HepG2 (cell line): ENCODE data around the gene GRM6. TPM values are rescaled to one million over a fixed set of nuclear protein-coding genes. Genes with fewer than 3 reads are reported as not detected.
A peak's percentile ranks its signal among the peaks of the same experiment; 100 is the strongest.

Source experiments
- CREM ChIP-seq, 2 experiments: sonication (generic) in 1 of 2; formaldehyde crosslinking in 1 of 2; IDR thresholded peaks; 2 replicates each; pipeline versions ENCODE4 v1.4.0 to v1.6.1; 2016 to 2020; ENCODE audit warnings: antibody characterized with exemption in 1 of 2, mild to moderate bottlenecking in 1 of 2, missing genetic modification reagents in 1 of 2
- E2F5 ChIP-seq: sonication (generic); formaldehyde crosslinking; conservative IDR thresholded peaks from 2 replicates; pipeline ENCODE4 v1.4.0; 2020; ENCODE audit warnings: missing genetic modification reagents
- GLI4 ChIP-seq: sonication (generic); formaldehyde crosslinking; IDR thresholded peaks from 2 replicates; pipeline ENCODE4 v1.5.1; 2020; ENCODE audit warnings: missing genetic modification reagents, mild to moderate bottlenecking, moderate library complexity, borderline replicate concordance
- GMEB1 ChIP-seq: sonication (generic); formaldehyde crosslinking; IDR thresholded peaks from 2 replicates; pipeline ENCODE4 v1.5.1; 2020; ENCODE audit warnings: missing genetic modification reagents, mild to moderate bottlenecking, borderline replicate concordance
- HMGXB3 ChIP-seq: sonication (generic); formaldehyde crosslinking; IDR thresholded peaks from 2 replicates; pipeline ENCODE4 v1.4.0; 2020; ENCODE audit warnings: missing genetic modification reagents, borderline replicate concordance
- IKZF1 ChIP-seq: fragments of 450-650 bp; IDR thresholded peaks from 2 replicates; pipeline ENCODE4 v1.7.1; 2016
- LBX2 ChIP-seq: sonication (generic); formaldehyde crosslinking; IDR thresholded peaks from 2 replicates; pipeline ENCODE4 v1.5.0; 2020; ENCODE audit warnings: missing genetic modification reagents, mild to moderate bottlenecking, borderline replicate concordance
- MED13 ChIP-seq: sonication (generic); formaldehyde crosslinking; IDR thresholded peaks from 2 replicates; pipeline ENCODE4 v1.5.0; 2020; ENCODE audit warnings: missing genetic modification reagents
- NR2F6 ChIP-seq, 2 experiments: IDR thresholded peaks; 2 replicates each; pipeline ENCODE4 v1.6.1; 2016; ENCODE audit warnings: antibody characterized with exemption in 1 of 2, mild to moderate bottlenecking in 1 of 2
- RAD51 ChIP-seq: fragments of 450-650 bp; IDR thresholded peaks from 2 replicates; pipeline ENCODE4 v1.6.1; 2016; ENCODE audit warnings: borderline replicate concordance
- TCF12 ChIP-seq, 2 experiments: fragments of 450-650 bp in 1 of 2; sonication (generic) in 1 of 2; formaldehyde crosslinking in 1 of 2; IDR thresholded peaks; 2 replicates each; pipeline versions ENCODE4 v1.6.1 to v1.8.0; 2017 to 2022; ENCODE audit warnings: antibody characterized with exemption in 1 of 2, mild to moderate bottlenecking in 1 of 2, missing genetic modification reagents in 1 of 2, moderate library complexity in 1 of 2
- TERF1 ChIP-seq: sonication (generic); formaldehyde crosslinking; IDR thresholded peaks from 2 replicates; pipeline ENCODE4 v1.8.0; 2022; ENCODE audit warnings: mild to moderate bottlenecking, missing genetic modification reagents, moderate library complexity
- ZBTB43 ChIP-seq: sonication (generic); formaldehyde crosslinking; conservative IDR thresholded peaks from 2 replicates; pipeline ENCODE4 v1.4.0; 2020; ENCODE audit warnings: missing genetic modification reagents
- ZBTB7B ChIP-seq: sonication (generic); formaldehyde crosslinking; IDR thresholded peaks from 2 replicates; pipeline ENCODE4 v1.4.0; 2020; ENCODE audit warnings: missing genetic modification reagents
- ZNF264 ChIP-seq: sonication (generic); formaldehyde crosslinking; IDR thresholded peaks from 2 replicates; pipeline ENCODE4 v1.4.0; 2020; ENCODE audit warnings: missing genetic modification reagents
- ZNF460 ChIP-seq: sonication (generic); formaldehyde crosslinking; IDR thresholded peaks from 2 replicates; pipeline ENCODE4 v1.5.1; 2020; ENCODE audit warnings: missing genetic modification reagents, mild to moderate bottlenecking, borderline replicate concordance
- ZNF607 ChIP-seq: sonication (generic); formaldehyde crosslinking; IDR thresholded peaks from 2 replicates; pipeline ENCODE4 v1.5.1; 2020; ENCODE audit warnings: missing genetic modification reagents, mild to moderate bottlenecking, borderline replicate concordance
- ZNF746 ChIP-seq: sonication (generic); formaldehyde crosslinking; IDR thresholded peaks from 2 replicates; pipeline ENCODE4 v1.8.0; 2022; ENCODE audit warnings: mild to moderate bottlenecking, missing genetic modification reagents
- ZNF768 ChIP-seq: sonication (generic); formaldehyde crosslinking; IDR thresholded peaks from 2 replicates; pipeline ENCODE4 v1.4.0; 2020; ENCODE audit warnings: missing genetic modification reagents
- polyA plus RNA-seq, 8 experiments: library from polyadenylated mRNA; depleted of rRNA in 3 of 8; stranded (reverse) in 7 of 8; unstranded in 1 of 8; fragments of >200 nt; fragmentation: Illumina TruSeq in 4 of 8; extraction: Trizol in 4 of 8; gene quantifications; 2 replicates each; pipeline versions ENCODE4 v1.2.1 to v1.2.3, GENCODE V29; 2011 to 2016; ENCODE audit warnings: low read depth in 4 of 8, missing spikeins in 1 of 8, mixed read lengths in 1 of 8; ENCODE audit not compliant: insufficient read depth in 1 of 8
- total RNA-seq, 5 experiments: library from RNA; depleted of rRNA; stranded (reverse); fragments of >200 nt; fragmentation: Illumina TruSeq; extraction: Trizol; gene quantifications; 2 replicates each; pipeline ENCODE4 v1.2.3, GENCODE V29; 2016; ENCODE audit warnings: low read depth in 1 of 5

Gene GRM6
- total and polyA plus RNA-seq, 2 of the 13 experiments (the other 11 are each of a cell fraction or from before 2014, with no cell fraction given), result not detected

- TF ChIP-seq HMGXB3, result no peak
- no peak for TF ChIP-seq GLI4 (CRISPR knock-in tag)
- TF ChIP-seq ZNF607 (CRISPR knock-in tag), result 0 out of 2 replicates have a peak, but pooled peaks have one; percentile 39
- peak; percentile 37; the same call in 1 of the 2 replicates for TF ChIP-seq LBX2 (CRISPR knock-in tag)
- TF ChIP-seq CREM (IDR thresholded peaks at IDR 0.05), result peak; percentile 66
- TF ChIP-seq CREM (CRISPR knock-in tag; IDR thresholded peaks at IDR 0.05), result no peak
- TF ChIP-seq RAD51, result no peak
- TF ChIP-seq TERF1 (CRISPR knock-in tag), result no peak
- TF ChIP-seq GMEB1, result peak; percentile 58; the same call in 1 of the 2 replicates
- TF ChIP-seq NR2F6 (IDR thresholded peaks at IDR 0.05), result no peak
- TF ChIP-seq NR2F6 (CRISPR knock-in tag; IDR thresholded peaks at IDR 0.05), result no peak
- TF ChIP-seq ZNF460 (CRISPR knock-in tag), result no peak
- 0 out of 2 replicates have a peak, but pooled peaks have one; percentile 43 for TF ChIP-seq ZBTB43 (CRISPR knock-in tag)
- TF ChIP-seq E2F5 (CRISPR knock-in tag), result no peak
- TF ChIP-seq ZNF768 (CRISPR knock-in tag), result 0 out of 2 replicates have a peak, but pooled peaks have one; percentile 39
- TF ChIP-seq ZNF746, result no peak
- no peak for TF ChIP-seq ZNF264
- TF ChIP-seq IKZF1, result no peak
- TF ChIP-seq MED13 (CRISPR knock-in tag), result no peak
- TF ChIP-seq ZBTB7B (CRISPR knock-in tag), result no peak
- no peak for TF ChIP-seq TCF12 (IDR thresholded peaks at IDR 0.05)
- no peak for TF ChIP-seq TCF12 (CRISPR knock-in tag; IDR thresholded peaks at IDR 0.05)
Measured at GRCh38 chr5:179023528-179024189, 28.5 kb upstream of the GRM6 start, which contains the start of gene ZNF879 (continued).
